ENCODE results near the gene EIF4E2. TPM values are rescaled to one million over a fixed set of nuclear protein-coding genes. Genes with fewer than 3 reads are reported as not detected.

Gene EIF4E2
- total and polyA plus RNA-seq, 8 donors: 17.8 to 33.0 (median 26.8) TPM

DNA sequence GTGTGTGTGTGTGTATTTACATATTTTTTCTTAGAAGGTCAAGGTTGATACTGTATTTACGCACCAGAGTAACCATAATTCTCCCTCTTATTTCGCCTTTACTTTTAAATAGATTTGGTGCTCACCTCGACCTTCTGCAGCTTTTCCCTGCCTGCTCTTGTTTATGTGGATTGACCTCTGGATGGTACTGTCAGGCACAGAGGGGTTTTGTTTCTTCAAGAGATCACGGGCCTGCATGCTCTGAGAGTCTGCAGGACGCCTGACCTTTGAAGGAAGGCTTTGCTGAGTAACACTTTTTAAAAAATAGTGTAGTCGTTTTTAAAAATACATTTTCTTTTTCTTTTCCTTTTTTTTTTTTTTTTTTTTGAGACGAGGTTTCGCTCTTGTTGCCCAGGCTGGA is 64.8 kb downstream of the EIF4E2 start:
- no peak overlapping the region for H3K4me3 ChIP-seq
- ATAC-seq: no peak
- TF ChIP-seq, protein P1, sequence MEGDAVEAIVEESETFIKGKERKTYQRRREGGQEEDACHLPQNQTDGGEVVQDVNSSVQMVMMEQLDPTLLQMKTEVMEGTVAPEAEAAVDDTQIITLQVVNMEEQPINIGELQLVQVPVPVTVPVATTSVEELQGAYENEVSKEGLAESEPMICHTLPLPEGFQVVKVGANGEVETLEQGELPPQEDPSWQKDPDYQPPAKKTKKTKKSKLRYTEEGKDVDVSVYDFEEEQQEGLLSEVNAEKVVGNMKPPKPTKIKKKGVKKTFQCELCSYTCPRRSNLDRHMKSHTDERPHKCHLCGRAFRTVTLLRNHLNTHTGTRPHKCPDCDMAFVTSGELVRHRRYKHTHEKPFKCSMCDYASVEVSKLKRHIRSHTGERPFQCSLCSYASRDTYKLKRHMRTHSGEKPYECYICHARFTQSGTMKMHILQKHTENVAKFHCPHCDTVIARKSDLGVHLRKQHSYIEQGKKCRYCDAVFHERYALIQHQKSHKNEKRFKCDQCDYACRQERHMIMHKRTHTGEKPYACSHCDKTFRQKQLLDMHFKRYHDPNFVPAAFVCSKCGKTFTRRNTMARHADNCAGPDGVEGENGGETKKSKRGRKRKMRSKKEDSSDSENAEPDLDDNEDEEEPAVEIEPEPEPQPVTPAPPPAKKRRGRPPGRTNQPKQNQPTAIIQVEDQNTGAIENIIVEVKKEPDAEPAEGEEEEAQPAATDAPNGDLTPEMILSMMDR (IDR thresholded peaks at IDR 0.05): no peak
- no peaks in the 10 kb centered on the region for H3K27me3 ChIP-seq
- DNase-seq: no peak
- H3K9me3 ChIP-seq: no peaks in the 10 kb centered on the region
- no peak overlapping the region for H3K27ac ChIP-seq
- no peak for FAIRE-seq
- H3K4me1 ChIP-seq: no peaks in the 10 kb centered on the region
- H3K36me3 ChIP-seq: no peaks in the 10 kb centered on the region
- 65 to 68% methylated on average over 8 of the region's 8 CpGs for WGBS, 2 donors
- intact Hi-C loops (cut with DNase I): loop anchor here in 1 of 3 donors (10.0 kb wide), 1 partner anchor 419 kb away; the partner anchor contains the start of gene NEU2

Other genes with a start within 250 kb of the EIF4E2 start
- not detected for gene ALPP, start 171.9 kb upstream of the EIF4E2 start, total RNA-seq
- not detected for gene ALPP, start 171.9 kb upstream of the EIF4E2 start, polyA plus RNA-seq
- gene ALPG, start 143.8 kb upstream of the EIF4E2 start, total RNA-seq: not detected
- not detected for gene ALPG, start 143.8 kb upstream of the EIF4E2 start, polyA plus RNA-seq
- gene ALPI, start 94.5 kb upstream of the EIF4E2 start, total RNA-seq: not detected
- not detected for gene ALPI, start 94.5 kb upstream of the EIF4E2 start, polyA plus RNA-seq
- 1 to 10 TPM in 1 of 6 donors, under 1 TPM in 3, not detected in 2; 0.47 to 1.1 (median 0.76) TPM for gene ECEL1, start 62.9 kb upstream of the EIF4E2 start, total RNA-seq
- gene ECEL1, start 62.9 kb upstream of the EIF4E2 start, polyA plus RNA-seq: under 1 TPM; 0.30 to 0.99 TPM
- gene PRSS56, start 30.3 kb upstream of the EIF4E2 start, total RNA-seq: not detected
- under 1 TPM in 1 of 2 donors, not detected in 1; 0.02 TPM for gene PRSS56, start 30.3 kb upstream of the EIF4E2 start, polyA plus RNA-seq
- under 1 TPM in 2 of 6 donors, not detected in 4; 0.12 to 0.22 TPM for gene CHRND, start 24.5 kb upstream of the EIF4E2 start, total RNA-seq
- under 1 TPM in 1 of 2 donors, not detected in 1; 0.07 TPM for gene CHRND, start 24.5 kb upstream of the EIF4E2 start, polyA plus RNA-seq
- not detected for gene CHRNG, start 11.0 kb upstream of the EIF4E2 start, total RNA-seq
- gene CHRNG, start 11.0 kb upstream of the EIF4E2 start, polyA plus RNA-seq: not detected
- 1 to 10 TPM in 5 of 6 donors, under 1 TPM in 1; 0.88 to 2.8 (median 2.0) TPM for gene TIGD1, start 132 bp upstream of the EIF4E2 start, total RNA-seq
- 1 to 10 TPM; 2.8 to 5.9 TPM for gene TIGD1, start 132 bp upstream of the EIF4E2 start, polyA plus RNA-seq
- gene EFHD1, start 82.9 kb downstream of the EIF4E2 start, total RNA-seq: 1 to 10 TPM in 3 of 6 donors, under 1 TPM in 3; 0.31 to 1.7 (median 1.1) TPM
- gene EFHD1, start 82.9 kb downstream of the EIF4E2 start, polyA plus RNA-seq: 1 to 10 TPM; 3.8 to 4.8 TPM
- 10 to 100 TPM; 33.6 to 50.9 (median 41.7) TPM for gene GIGYF2, start 146.6 kb downstream of the EIF4E2 start, total RNA-seq
- 10 to 100 TPM; 17.4 to 19.5 TPM for gene GIGYF2, start 146.6 kb downstream of the EIF4E2 start, polyA plus RNA-seq
- gene KCNJ13, start 225.9 kb downstream of the EIF4E2 start, total RNA-seq: under 1 TPM in 1 of 6 donors, not detected in 5; 0.37 TPM
- gene KCNJ13, start 225.9 kb downstream of the EIF4E2 start, polyA plus RNA-seq: not detected

Measured in pancreas (tissue), 10 donors.